Fibroblast of the conjunctiva (primary cell): Measurements from ENCODE around the gene KIAA0513.
"Not testable (repeated sequence)": the region's sequence is repeated elsewhere in the genome, so short reads cannot be mapped to it uniquely, and the experiment has no call there.

ENCODE experiments used
- DNase-seq: peaks from one replicate; pipeline ENCODE4 v3.0.0-alpha.2; 2010; ENCODE audit warnings: low read depth

Gene KIAA0513

DNA sequence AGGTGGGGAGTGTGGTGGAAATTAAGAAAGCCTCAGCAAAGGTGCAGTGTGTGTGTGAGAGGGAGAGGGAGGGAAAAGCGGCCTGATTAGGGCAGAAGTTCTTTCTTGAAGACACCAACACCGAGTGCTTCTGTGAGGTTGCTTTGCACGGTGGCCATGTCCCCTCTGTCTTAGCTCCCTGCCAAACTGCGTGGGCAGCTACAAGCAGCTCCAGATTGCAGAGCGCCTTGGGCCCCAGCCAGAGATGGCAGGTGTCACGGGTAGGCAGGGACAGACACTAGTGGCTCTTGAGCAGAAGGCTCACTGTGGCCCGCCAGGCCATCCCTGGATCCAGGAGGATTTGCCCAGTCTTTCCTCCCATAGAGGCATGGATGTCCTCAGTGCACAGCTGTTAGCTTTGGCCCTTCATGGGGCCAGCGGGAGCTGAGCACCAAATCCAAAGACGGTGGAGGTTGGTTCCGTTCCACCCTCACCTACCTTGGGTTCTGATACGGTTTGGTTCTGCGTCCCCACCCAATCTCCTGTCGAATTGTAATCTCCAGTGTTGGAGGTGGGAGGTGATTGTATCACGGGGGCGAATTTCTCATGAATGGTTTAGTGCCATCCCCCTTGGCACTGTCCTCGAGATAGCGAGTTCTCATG is 21.4 kb downstream of the KIAA0513 start:
- no peak for DNase-seq

DNA sequence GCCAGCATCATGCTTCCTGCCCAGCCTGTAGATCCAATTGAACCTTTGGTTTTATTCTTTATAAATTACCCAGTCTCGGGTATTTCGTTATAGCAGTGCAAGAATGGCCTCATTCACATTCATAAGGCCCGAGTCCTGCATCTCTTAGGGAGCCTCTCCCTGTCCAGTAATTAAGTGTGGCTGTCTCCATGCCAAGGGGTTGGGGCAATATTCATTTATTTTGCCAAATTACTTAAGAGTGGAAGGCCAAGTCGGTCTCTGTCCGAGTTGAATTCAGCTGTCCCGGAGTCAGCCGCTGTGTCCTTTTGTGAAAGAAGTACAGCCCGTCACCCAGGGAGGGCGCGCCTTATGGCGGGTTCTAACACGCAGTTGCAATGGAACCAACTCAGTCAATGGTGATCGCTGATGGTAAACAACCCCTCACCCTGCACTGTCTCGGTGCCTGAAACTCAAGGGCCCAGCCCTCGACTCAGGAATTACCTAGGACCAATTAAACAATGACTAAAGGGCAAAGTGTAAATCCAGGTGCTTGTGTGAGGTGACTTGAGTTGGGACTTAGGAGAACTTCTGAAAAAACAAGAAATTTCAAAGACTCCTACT is 22.2 kb downstream of the KIAA0513 start:
- no peak for DNase-seq

DNA sequence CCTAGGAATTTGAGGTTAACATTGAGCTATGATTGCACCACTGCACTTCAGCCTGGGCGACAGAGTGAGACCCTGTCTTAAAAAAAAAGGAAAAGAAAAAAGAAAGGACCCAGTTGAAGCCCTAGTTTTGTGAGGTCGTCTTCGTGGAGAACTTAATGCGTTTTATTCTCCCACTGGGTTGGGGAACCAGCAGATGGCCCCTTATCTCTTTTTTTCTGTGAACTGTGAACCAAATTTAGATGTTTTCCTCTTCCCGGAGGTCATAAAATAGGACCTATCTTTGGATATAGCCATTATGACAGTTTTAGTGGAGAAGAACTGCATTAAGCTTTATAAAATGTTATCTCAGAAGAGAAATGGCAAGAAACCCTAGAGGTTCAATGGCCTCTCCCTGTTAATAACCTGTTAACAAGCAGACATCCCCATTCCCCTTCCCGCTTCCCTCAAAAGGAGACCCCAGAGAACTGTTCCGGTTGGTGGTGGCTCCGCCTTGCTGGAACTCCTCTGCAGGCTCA is 23.5 kb downstream of the KIAA0513 start:
- DNase-seq, result no peak

- DNase-seq, result no peak
Measured at GRCh38 chr16:85051683-85052082, 24.1 kb downstream of the KIAA0513 start.

- peak; percentile 17 for DNase-seq
Measured at GRCh38 chr16:85052536-85052935, 24.9 kb downstream of the KIAA0513 start.

DNA sequence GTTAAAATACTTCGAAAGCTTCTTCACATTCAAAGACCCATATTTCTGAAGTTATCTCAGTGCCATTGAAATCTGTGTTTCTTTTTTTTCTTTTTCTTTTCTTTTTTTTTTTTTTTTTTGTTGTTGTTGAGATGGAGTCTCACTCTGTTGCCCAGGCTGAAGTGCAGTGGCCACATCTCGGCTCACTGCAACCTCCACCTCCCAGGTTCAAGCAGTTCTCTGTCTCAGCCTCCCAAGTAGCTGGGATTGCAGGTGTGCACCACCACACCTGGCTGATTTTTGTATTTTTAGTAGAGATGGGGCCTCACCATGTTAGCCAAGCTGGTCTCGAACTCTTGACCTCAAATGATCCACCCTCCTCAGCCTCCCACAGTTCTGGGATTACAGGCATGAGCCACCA is 26.7 kb downstream of the KIAA0513 start:
- not testable (repeated sequence) for DNase-seq

GRCh38 chr16:85054948-85055492 is 27.4 kb downstream of the KIAA0513 start:
- DNase-seq, result no peak

DNA sequence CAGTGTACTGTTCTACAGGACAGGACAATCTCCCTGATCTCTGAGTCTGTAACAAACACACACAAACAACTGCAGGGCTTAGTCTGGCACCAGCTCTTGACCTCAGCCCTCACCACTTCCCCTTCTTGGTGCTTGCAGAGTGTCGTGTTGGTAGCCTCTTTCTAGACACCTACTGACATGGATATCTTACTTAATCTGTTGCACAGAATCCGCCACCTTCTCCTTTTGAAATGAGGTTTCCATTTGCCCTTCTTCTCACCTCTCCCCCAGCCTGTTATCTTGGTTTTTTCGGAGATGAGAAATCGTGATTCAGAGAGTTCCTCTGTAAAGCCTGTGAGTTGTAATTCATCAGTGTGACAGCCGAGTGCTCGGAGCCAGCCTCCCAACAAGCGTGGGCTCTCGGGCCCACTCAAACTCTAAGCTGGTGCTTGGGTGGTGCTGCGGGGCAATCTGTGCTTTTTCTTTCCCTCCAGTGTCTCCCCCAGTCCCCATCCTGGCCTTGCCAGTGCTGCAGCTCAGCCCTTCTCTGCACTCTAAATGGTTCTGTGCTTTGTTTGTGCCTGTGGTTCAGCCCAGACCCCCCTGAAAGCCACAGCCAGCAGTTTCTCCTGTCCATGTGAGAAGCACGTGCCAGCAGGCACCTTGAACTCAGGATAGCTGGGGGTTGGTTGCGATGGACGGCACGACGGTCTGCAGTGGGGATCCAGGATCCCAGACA is 28.1 kb downstream of the KIAA0513 start:
- peak; percentile 21 for DNase-seq

DNA sequence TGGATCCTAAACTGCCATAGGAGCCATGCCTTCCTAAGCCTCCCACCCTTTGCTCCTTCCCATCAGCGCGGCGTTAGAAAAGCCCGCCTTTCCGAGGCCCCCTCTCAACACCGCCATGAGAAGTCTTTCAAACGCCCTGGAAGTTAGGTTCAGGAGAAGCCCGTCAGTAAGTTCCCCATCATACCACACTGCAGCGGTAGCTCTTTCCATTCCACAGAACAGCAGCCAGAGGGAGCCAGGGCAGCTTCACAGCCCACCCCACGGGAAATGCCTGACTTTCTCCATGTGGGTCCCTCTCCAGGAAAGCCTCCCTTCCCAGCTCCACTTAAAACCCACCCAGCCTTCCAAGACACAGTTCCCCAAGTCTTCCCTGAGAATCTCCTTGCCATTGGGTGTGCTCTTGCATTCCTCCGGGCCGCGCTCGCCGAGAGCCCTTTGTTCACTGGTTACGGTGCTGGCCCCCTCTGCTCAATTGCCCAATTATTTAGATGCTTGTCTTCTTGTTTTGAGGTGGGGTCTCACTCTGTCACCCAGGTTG is 28.7 kb downstream of the KIAA0513 start:
- no peak for DNase-seq

DNA sequence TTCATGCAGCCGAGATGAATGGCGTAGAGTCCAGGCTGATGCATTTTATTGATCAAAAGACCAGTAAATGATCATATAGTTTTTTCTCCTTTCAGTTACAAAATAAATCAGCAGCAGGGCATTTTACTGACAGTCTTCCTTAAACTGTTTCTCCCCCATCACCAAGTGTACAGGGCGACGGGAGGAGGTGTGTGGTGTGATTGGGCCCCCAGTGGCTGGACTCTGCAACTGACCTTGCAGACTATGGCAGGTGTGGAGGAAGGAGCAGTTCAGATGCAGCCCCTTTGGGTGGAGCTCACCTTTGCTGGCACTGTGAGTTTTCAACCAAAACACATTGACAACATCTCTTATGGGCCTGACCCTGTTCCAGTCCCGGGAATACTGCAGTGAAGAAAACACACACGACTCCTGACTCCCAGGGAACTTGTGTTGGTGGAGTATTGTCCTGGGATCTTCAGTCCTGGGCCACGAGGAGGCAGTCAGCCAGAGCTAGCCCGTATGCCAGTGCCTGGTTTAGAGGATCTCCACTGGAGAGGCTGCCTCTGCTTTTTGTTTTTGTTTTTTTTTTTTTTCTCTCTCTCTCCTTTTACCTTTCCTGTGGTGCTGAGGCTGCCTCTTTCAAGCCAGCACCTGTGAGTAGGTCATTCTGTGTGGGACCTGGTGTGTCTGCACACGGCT is 29.8 kb downstream of the KIAA0513 start:
- no peak for DNase-seq

DNA sequence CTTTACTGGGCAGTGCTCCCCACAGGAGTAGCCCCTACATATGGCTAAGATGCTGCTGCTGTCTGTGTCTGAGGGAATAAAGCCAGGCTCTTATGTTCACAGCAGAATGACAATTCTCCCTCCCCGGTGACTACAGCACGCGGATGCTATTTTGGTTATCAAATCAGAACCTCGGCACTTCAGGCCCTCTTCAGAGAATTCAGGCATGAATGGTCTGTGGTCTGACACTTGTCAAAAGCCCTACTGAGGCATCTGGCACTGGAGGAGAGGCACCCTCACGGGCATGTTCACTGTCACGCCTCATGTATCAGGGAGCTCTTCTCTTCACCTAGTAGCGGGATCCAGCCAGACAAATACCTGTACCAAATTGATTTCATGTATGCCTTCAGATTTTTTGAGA is 30.4 kb downstream of the KIAA0513 start:
- no peak for DNase-seq

- DNase-seq, result no peak
Measured at GRCh38 chr16:85058909-85059308, 31.3 kb downstream of the KIAA0513 start.

DNA sequence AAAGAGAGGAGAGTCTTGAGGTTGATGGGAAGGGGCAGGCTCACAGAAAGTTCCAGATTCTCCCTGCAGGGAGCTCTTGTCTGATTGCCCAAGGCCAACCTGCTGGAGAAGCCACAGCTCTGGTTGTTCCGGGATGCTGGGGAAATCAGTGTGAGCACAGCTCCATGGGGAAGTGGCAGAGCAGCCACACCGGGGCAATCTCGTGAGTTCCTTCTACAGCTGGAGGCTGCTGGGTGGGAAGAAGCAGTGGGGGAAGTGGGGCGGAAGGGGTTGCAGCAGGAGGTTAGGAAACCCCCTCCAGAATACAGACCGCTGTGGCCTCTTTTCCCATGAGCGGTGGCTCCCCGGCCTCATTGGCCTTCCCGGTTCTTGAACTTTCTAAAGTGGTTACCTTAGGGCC is 34.0 kb downstream of the KIAA0513 start:
- DNase-seq, result no peak

GRCh38 chr16:85062323-85062722 is 34.7 kb downstream of the KIAA0513 start:
- no peak for DNase-seq

GRCh38 chr16:85062845-85063244 is 35.2 kb downstream of the KIAA0513 start:
- DNase-seq, result no peak

DNA sequence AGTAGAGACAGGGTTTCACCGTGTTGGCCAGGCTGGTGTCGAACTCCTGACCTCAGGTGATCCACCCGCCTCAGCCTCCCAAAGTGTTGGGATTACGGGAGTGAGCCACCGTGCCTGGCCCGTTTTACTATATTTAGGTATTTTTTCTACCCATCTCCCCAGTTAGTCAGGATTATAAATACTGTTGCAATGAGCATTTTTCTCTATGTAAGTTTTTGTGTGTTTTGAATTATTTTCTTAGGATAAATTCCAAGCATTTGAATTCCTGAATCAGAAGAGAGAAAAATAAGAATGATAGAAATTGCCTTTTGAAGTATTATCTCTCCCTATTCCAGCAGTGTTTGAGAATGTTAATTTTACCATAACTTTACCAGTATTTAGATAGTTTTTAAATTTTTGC is 36.6 kb downstream of the KIAA0513 start:
- no peak for DNase-seq

GRCh38 chr16:85065099-85065498 is 37.5 kb downstream of the KIAA0513 start:
- no peak for DNase-seq

- DNase-seq, result no peak
Measured at GRCh38 chr16:85066346-85066885, 38.8 kb downstream of the KIAA0513 start.

DNA sequence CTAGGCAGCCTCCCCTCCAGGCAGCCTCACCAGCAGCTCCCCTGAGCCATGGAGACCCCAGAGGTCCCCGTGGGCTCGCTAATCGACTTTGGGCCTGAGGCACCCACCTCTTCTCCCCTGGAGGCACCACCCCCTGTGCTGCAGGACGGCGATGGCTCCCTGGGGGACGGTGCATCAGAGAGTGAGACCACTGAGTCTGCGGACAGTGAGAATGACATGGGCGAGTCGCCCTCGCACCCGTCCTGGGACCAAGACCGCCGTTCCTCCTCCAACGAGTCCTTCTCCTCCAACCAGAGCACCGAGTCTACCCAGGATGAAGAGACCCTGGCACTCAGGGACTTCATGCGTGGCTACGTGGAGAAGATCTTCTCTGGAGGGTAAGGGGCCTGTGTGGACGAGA is 39.4 kb downstream of the KIAA0513 start:
- no peak for DNase-seq

DNA sequence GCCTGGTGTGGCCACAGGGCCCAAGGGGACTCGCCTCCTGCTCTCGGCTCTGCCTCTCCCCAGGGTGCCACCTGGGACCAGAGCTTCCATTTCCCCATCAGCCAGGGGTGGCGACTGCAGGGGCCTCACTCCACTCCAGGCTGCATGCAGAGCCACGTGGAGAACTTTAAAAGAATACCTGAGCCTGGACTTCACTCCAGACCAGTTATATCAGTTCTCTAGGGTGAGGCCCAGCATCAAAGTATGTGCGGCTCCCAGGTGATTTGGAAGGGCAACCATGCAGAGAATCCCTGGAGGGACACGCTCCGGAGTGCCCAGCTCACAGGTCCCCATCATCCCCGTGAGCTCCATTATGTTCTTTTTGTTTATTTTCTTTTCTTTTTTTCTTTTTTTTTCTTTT is 39.8 kb downstream of the KIAA0513 start:
- no peak for DNase-seq

- DNase-seq, result no peak
Measured at GRCh38 chr16:85068746-85069145, 41.2 kb downstream of the KIAA0513 start.

GRCh38 chr16:85069171-85069570 is 41.6 kb downstream of the KIAA0513 start:
- no peak for DNase-seq
